NCI-H128 (cell line): ENCODE data around the gene ERN1.

Source experiments
- DNase-seq: peaks from one replicate; lab custom pipeline; 2025; ENCODE audit not compliant: unreplicated experiment; lab: John Stamatoyannopoulos, UW

ERN1 gene

GRCh38 chr17:64006361-64007088 lies 123.4 kb downstream of the ERN1 start:
- DNase-seq, result no peak

DNA sequence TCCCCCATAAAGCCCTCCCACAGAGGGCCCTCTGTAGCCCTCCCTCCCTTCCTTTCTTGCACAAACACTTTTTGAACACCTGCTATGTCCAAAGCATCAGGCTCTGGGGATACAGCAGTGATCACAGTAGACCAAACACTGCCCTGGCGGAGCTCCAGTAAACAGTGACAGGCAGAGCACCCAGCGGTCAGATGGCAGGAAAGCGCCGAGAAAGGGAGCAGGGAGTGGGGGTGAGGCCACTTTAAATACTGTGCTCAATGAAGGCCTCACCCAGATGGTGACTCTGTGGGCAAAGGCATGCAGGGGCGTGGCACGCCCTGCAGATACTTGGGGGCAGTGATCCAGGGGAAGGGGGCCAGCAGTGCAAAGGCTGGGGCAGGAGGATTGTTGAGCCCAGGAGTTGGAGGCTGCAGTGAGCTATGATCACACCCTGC lies 124.2 kb downstream of the ERN1 start:
- DNase-seq, result no peak

DNA sequence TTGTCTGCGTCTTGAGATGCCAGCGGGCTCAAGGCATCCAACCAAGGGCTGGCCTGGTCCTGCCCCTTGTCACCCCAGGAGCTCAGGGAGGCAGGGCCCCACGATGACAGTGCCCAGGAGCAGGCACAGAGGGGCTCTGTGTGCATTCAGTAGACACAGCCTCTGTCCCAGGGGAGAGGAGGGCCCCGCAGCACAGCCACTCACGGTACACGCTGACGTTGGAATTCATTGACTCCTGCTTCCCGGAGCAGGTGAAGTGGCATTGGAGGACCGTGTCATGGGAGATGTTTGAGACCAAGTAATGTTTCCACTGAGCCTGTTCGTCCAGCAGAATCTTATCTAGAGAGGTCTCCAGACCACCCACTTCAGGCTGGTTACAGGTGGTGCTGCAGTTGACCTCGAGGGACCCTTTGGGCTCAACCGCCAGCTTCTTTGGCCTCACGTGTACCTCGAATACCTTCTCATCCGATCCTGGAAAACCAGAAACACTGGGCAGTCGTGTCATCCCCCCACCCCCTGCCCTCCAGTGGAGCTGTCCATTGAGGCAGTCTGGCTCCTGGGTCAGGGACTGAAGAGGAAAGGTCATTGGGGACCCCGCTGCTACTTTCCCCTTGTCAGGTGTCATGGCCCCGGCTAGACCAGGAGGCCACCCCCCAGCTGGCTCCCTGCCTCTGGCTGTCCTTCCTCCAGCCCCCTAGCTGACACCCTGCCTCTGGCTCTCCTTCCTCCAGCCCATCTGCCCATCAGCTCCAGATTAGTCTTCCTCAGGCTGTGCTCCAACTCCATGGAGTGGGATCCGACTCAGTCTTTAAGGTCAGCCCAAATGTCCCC lies 124.8 kb downstream of the ERN1 start:
- DNase-seq, result no peak

GRCh38 chr17:64004218-64004770 lies 125.7 kb downstream of the ERN1 start:
- DNase-seq, result no peak

- DNase-seq, result no peak
Observed at GRCh38 chr17:64003526-64004121, 126.3 kb downstream of the ERN1 start.

DNA sequence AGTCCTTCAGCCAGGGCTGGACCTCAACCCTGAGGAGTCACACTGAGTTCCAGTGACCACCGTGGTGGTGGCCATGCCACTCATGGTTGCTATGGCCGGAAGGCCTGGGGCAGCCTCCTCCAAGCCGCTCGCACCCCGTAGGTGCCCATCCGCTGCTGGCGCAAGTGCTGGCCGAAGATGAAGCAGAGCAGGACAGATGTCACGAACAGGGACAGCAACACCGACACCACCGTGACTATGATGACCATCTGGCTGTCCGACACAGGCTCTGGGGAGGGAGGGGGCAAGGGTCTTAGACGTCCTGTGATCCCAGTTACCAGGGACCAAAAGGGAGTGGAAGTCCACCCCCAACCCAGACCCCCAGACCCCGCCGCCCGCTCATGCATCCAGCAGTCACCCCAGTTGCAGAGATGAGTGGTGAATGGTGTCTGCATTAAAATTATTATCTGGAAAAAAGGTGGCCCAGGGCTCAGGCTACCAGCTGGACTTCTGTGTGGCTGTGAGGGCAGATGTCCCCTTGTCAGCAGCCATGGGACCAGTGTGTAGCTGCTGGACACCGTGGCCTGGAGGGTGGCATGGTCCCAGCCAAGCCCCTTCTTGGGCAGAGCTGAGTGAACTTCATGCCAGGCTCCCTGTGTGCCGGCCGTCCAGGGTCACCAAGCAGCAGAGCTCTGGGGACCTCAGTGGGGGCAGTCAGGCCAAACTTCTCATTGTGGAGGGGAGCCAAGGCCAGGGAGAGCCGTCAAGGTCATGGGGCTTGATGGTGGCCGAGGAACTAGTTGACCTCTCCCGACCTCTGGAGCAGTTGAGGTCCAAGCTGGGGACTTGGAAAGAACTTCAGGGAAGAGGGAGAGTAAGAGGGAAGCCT lies 127.1 kb downstream of the ERN1 start:
- DNase-seq, result no peak

DNA sequence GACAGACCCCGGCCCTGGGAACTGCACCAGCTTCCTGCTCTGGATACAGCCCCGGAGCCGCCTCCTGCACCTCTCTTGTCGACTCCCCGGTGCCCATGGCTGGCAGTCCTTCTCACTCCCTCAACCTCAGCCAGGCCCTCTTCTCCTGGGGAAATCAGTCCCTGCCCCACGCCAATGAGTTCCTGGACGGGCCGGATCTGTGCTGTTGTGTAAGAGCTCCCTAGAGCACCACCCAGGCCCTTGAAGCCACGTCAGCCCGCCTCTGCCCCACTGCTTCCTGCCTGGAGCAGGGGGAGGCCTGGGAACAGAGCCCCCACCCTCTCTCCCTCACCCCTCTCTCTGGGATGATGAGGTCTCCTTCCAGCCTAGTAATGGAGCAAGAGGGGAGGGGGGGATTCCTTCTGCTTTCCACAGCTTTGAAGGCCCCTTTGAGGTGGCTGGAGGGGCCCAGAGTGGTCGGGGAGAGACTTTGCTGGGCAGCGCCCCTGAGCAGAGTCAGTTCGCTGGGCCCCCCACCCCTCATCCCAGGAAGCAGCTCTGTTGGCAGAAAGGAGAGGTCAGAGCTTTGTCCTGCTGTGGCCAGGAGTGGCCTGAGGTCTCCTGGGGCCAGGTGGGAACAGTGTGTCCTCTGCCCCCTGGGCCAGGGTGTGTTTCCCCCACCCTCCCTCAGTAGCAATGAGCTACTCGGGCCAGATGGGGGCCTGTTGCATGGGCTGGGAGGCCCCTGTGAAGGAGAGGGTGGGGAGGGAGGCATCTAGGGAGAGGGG lies 128.0 kb downstream of the ERN1 start:
- no peak for DNase-seq

GRCh38 chr17:64001091-64001579 lies 128.8 kb downstream of the ERN1 start:
- DNase-seq, result no peak

GRCh38 chr17:63999680-64000531 lies 130.0 kb downstream of the ERN1 start:
- DNase-seq, result no peak

DNA sequence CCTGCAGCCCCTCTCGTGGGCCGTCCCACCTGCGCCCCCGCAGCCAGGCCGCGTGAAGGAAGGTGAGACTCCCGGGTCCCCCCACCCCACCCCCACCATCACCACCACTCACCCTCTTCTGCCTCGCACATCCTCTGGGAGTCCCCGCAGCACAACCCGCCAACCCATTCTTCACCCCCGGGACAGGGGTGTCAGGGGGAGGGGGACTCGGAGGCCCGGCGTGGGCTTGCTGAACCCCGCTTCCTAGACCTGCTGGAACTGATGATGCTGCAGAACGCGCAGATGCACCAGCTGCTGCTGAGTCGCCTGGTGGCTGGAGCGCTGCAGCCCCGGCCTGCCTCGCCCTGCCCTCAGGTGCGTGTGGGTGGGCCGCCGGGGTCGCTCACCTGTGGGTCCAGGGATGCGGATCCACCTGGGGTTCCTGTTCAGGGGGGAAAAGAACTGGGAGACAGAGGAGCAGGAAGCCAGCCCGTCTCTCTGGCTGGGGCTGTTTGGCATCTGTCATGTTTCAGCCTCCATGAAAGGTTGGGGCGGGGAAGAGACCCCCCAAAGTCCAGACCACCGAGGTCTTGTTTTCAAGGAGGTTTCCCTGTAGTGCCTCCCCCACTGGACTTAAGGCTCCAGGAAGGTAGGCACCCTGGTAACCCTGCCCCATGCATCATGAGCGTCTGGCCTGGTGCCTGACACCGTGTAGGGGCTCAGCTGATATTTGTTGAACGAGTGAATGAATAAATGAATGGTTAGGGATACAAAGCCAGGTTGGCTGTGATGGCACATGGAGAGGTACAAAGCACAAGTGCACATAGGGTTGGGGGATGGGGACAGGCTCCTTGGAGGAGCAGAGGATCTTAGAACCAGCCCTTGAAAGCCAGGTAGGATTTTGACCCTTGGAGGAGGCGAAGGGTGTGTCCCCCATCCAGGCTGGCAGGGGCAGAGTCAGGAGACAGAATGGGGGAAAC lies 130.9 kb downstream of the ERN1 start:
- no peak for DNase-seq

GRCh38 chr17:63998050-63998720 lies 131.8 kb downstream of the ERN1 start, which contains the start of gene PRR29:
Gene PRR29, plus strand, starts transcription at chr17:63998351. Its CDS starts 14 bp downstream, at chr17:63998365.
- DNase-seq, result peak; percentile 41

- DNase-seq, result no peak
Observed at GRCh38 chr17:63997341-63998048, 132.4 kb downstream of the ERN1 start.

DNA sequence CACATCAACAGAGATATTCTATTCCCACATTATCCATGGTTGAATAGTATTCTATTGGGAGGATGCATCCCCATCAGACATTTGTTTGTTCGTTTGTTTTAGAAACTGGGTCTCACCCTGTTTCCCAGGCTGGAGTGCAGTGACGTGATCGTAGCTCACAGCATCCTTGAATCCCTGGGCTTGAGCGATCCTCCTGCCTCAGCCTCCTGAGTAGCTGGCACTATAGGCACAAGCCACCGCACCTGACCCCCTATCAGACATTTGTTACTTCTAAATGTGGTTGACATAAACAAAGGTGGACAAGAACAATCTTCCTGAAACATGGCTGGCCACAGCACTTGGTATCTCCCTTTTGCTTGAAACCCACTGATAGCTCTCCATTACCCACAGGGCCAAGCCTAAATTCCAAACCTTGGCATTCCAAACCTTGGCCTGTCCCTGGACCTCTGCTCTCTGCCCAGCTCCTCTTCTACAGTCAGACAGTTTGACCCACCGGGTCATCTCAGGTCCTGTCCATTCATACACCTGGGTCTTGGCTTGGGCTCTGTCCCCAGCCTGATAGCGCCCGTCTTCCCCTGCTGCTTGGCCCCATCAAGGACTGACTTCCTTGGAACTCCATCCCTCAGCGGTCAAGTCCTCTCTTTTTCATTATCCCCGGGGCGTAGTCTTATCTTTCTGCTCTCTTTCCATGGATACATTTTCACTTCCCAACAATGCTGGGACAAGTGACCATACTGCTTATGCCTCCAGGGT lies 133.3 kb downstream of the ERN1 start:
- DNase-seq, result no peak

GRCh38 chr17:63995626-63996025 lies 134.3 kb downstream of the ERN1 start:
- no peak for DNase-seq

DNA sequence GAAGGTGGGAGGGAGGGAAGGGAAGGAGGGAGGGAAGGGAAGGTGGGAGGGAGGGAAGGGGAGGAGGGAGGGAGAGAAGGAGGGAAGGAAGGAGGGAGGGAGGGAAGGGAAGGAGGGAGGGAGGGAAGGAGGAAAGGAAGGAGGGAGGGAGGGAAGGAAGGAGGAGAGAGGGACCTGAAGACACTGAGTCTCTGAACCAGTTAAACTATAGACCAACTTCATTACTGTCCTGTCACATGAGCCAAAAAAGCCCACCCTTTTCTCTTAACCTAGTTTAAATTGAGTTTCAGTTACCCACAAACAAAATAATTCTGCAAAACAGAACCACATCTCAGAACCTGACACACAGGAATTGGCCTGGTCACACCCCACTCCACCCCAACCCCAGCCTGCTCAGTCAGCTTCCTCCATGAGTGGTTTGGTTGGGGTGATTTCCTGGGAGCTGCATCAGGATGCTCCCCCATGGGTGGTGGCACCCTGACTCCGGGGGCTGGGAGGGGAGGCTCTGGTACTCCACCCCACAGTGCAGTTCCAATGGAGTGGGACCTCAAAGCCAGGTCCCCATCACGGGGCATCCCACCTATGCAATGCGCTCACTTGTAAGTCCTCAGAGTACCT lies 136.5 kb downstream of the ERN1 start:
- DNase-seq, result no peak
